ENCODE measurements around the gene SPDEF. TPM values are rescaled to one million over a fixed set of nuclear protein-coding genes. Genes with fewer than 3 reads are reported as not detected.

The SPDEF gene
- total and polyA plus RNA-seq, 10 of the 15 experiments (the other 5 are each of a cell fraction or from before 2014, with no cell fraction given), result not detected

DNA sequence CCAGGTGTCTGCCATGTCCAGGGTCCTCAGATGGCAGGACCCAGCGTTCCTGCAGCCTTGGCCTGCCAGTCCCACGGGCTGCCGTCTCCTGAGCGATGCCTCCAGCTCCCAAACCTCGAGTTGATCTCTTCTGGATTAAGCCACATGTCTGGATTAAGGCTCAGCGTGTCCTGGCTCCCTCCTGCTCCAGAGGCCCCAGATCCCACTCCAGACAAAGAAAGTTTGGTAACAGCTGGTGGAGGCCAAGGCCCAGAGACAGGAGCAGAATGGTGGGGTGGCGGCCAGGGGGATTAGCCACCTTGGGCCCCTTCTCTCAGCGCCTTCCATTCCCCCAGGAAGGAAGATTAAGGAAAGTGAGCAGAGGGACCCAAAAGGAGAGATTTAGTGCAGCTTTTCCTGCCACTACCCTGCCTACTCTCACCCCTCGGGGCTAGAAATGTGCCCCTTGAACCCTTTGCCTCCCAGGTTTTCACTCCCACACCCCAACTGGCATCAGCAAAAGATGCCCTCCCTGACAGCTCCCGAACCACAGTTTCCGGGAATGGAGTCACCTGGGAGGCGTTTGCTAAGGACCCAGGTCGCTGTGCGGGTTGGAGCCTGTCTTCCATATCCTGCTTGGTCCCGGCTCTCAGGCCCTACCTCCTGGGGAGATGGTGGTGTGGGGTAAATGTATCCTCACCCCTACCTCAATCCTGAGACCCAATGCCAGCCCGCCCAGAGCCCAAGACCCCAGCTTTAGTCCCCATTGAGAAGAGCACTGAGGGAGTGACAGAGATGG, 6.9 kb downstream of the SPDEF start (continued):
- no peak for TF ChIP-seq EP300 (IDR thresholded peaks at IDR 0.05; ENCODE audit: borderline replicate concordance in 1 of 2, control insufficient read depth in 1 of 2, low read depth in 2 of 2, low read length in 2 of 2)

DNA sequence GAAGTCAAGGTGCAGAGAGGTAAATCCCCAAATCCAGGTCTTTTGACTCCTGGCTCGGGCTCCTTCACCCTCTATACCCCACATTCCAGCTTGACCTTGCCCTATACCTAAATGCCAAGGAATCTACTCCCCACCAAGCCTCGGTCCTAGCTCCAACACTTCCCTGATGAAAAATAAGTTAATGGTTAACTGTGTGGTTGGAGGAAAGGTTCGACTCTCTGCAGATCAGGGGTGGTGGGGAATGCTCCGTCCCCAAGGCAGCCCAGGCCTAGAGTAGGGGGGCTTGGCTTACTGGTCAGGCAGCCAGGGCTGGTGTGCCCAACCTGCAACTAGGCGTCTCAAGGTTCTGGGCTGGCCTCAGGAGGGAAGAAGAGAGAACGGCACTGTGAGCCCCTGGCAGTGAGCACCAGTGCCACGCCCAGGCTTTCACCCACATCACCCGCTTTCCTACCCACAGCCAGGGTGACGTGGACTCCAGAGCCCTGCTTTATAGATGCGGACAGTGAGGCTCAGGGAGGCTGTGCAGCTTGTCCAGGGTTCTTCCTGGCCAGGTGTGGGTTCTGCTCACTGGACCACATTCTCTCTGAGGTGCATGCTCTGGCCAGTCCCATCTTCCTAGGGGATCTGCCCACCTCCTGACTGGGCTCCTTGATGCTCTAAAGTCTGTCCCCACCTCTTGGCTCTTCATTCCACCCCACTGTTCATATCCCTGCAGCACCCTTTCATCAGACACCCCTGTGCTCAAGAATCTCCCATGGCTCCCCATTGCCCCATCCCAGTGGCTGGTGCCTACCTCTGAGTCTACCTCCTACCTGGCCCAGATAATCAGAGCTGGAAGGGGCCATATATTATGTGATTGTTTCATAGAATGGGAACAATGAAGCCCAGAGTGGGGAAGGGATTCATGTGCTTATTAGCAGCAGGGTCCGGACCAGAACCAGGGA, 8.2 kb downstream of the SPDEF start:
- intact Hi-C loops (cut with micrococcal nuclease; ENCODE audit: unreplicated experiment), result no loop called here
- Histone ChIP-seq H2AFZ (ENCODE audit: control insufficient read depth, low read depth, low read length) (no peak overlapping the region), H3K9me3 (replicated peaks; ENCODE audit: control insufficient read depth, insufficient read depth, low read length) (no peaks in the 10 kb centered on the region), H3K79me2 (ENCODE audit: control insufficient read depth, insufficient read depth, low read length) (no peaks in the 10 kb centered on the region), H3K9ac (ENCODE audit: control insufficient read depth, insufficient read depth, low read length) (no peak overlapping the region), H3K27ac (ENCODE audit: control insufficient read depth, insufficient read depth) (no peak overlapping the region), H3K4me3 (no peak overlapping the region), H3K36me3 (ENCODE audit: control insufficient read depth in 2 of 2, insufficient read depth in 2 of 2, low read length in 1 of 2) (no peaks in the 10 kb centered on the region), H4K20me1 (ENCODE audit: control insufficient read depth, insufficient read depth) (no peaks in the 10 kb centered on the region), H3K27me3 (replicated peaks in 1 of 2; ENCODE audit: control insufficient read depth in 2 of 2, insufficient read depth in 2 of 2, low read length in 1 of 2) (peaks cover 0 to 1% of the 10 kb centered on the region in 2 experiments; a peak in 1 of 4 replicates), H3K4me2 (ENCODE audit: control insufficient read depth, insufficient read depth) (no peak overlapping the region), H3K4me1 (ENCODE audit: control insufficient read depth, insufficient read depth, low read length) (no peaks in the 10 kb centered on the region)
- ChIA-PET CTCF (no interaction called here), RAD21 (ENCODE audit: unreplicated experiment) (no interaction called here), SMC1A (ENCODE audit: uncharacterized antibody, unreplicated experiment) (no interaction called here), POLR2A (no interaction called here)
- FAIRE-seq (no peak), DNase-seq (ENCODE audit: low read depth, low spot score) (no peak), ATAC-seq (peak; percentile 20; the same call in 1 of the 3 replicates)
- TF ChIP-seq, protein P1, sequence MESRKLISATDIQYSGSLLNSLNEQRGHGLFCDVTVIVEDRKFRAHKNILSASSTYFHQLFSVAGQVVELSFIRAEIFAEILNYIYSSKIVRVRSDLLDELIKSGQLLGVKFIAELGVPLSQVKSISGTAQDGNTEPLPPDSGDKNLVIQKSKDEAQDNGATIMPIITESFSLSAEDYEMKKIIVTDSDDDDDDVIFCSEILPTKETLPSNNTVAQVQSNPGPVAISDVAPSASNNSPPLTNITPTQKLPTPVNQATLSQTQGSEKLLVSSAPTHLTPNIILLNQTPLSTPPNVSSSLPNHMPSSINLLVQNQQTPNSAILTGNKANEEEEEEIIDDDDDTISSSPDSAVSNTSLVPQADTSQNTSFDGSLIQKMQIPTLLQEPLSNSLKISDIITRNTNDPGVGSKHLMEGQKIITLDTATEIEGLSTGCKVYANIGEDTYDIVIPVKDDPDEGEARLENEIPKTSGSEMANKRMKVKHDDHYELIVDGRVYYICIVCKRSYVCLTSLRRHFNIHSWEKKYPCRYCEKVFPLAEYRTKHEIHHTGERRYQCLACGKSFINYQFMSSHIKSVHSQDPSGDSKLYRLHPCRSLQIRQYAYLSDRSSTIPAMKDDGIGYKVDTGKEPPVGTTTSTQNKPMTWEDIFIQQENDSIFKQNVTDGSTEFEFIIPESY (IDR thresholded peaks at IDR 0.05), result no peak
- in situ Hi-C loops (cut with MboI), result no loop called here
- 30% methylated on average over 11 of the region's 11 CpGs for WGBS (ENCODE audit: insufficient coverage, insufficient replicate concordance, low lambda C conversion rate, missing lambda C conversion rate)
- no TSS peak for BruUV-seq (replicated peaks)

Data from GM12878 (cell line).